SK-N-SH treated with all-trans-retinoic acid at 6 μM for 48 hours (cell line): ENCODE measurements around the gene DUSP6.
A peak's percentile ranks its signal among the peaks of the same experiment; 100 is the strongest.

Experiments used
- ATAC-seq: fragments of 200-7000 bp; cut with Tn5 transposase; 3 replicates; pipeline ENCODE4 v1.9.1; 2020; ENCODE audit warnings: mild to moderate bottlenecking, moderate library complexity
- CREB5 ChIP-seq: fragments of 250-450 bp; sonication (Bioruptor Pico); IDR thresholded peaks from 2 replicates; pipeline ENCODE4 v1.5.1; 2020; ENCODE audit warnings: low read depth, mild to moderate bottlenecking, moderate library complexity
- CSDC2 ChIP-seq: fragments of 250-450 bp; sonication (Bioruptor Pico); IDR thresholded peaks from 2 replicates; pipeline ENCODE4 v1.5.0; 2020; ENCODE audit warnings: mild to moderate bottlenecking, moderate library complexity
- ESRRG ChIP-seq: fragments of 250-450 bp; sonication (Bioruptor Pico); IDR thresholded peaks from 2 replicates; pipeline ENCODE4 v1.6.1; 2021; ENCODE audit warnings: mild to moderate bottlenecking
- GLIS3 ChIP-seq: fragments of 250-450 bp; sonication (Bioruptor Pico); IDR thresholded peaks from 2 replicates; pipeline ENCODE4 v1.5.0; 2020; ENCODE audit warnings: mild to moderate bottlenecking, moderate library complexity
- ISL1 ChIP-seq: fragments of 250-450 bp; sonication (Bioruptor Pico); IDR thresholded peaks from 2 replicates; pipeline ENCODE4 v2.1.2; 2022; ENCODE audit warnings: mild to moderate bottlenecking, moderate library complexity
- OSR1 ChIP-seq: fragments of 250-450 bp; sonication (Bioruptor Pico); IDR thresholded peaks from 2 replicates; pipeline ENCODE4 v1.8.0; 2022; ENCODE audit warnings: moderate library complexity, mild to moderate bottlenecking, inconsistent platforms
- PATZ1 ChIP-seq: fragments of 250-450 bp; sonication (Bioruptor Pico); IDR thresholded peaks from 2 replicates; pipeline ENCODE4 v1.8.0; 2020; ENCODE audit warnings: mild to moderate bottlenecking, moderate library complexity, borderline replicate concordance
- RARB ChIP-seq: fragments of 250-450 bp; sonication (Bioruptor Pico); IDR thresholded peaks from 2 replicates; pipeline ENCODE4 v1.8.0; 2021; ENCODE audit warnings: mild to moderate bottlenecking, moderate library complexity
- SNAI2 ChIP-seq: fragments of 250-450 bp; sonication (Bioruptor Pico); IDR thresholded peaks from 2 replicates; pipeline ENCODE4 v1.5.0; 2020; ENCODE audit warnings: mild to moderate bottlenecking, moderate library complexity
- TCF4 ChIP-seq: fragments of 250-450 bp; sonication (Bioruptor Pico); IDR thresholded peaks from 2 replicates; pipeline ENCODE4 v1.8.0; 2021; ENCODE audit warnings: mild to moderate bottlenecking, moderate library complexity, borderline replicate concordance
- TOX ChIP-seq: fragments of 250-450 bp; sonication (Bioruptor Pico); IDR thresholded peaks from 2 replicates; pipeline ENCODE4 v1.8.0; 2021; ENCODE audit warnings: mild to moderate bottlenecking, moderate library complexity, borderline replicate concordance
- ZC3H10 ChIP-seq: fragments of 250-450 bp; sonication (Bioruptor Pico); IDR thresholded peaks from 2 replicates; pipeline ENCODE4 v1.5.1; 2021; ENCODE audit warnings: mild to moderate bottlenecking, moderate library complexity
- ZFP3 ChIP-seq: fragments of 250-450 bp; sonication (Bioruptor Pico); IDR thresholded peaks from 2 replicates; pipeline ENCODE4 v1.5.0; 2020; ENCODE audit warnings: mild to moderate bottlenecking, moderate library complexity
- ZFP30 ChIP-seq: fragments of 450-650 bp; formaldehyde crosslinking; IDR thresholded peaks from 2 replicates; pipeline ENCODE4 v1.5.0; 2022; ENCODE audit warnings: mild to moderate bottlenecking, moderate library complexity
- ZNF565 ChIP-seq: fragments of 450-650 bp; formaldehyde crosslinking; conservative IDR thresholded peaks from 2 replicates; pipeline ENCODE4 v1.5.0; 2020; ENCODE audit warnings: low read depth, mild to moderate bottlenecking, moderate library complexity
- ZNF70 ChIP-seq: fragments of 450-650 bp; formaldehyde crosslinking; IDR thresholded peaks from 2 replicates; pipeline ENCODE4 v1.5.0; 2020; ENCODE audit warnings: mild to moderate bottlenecking, moderate library complexity
- ZNF8 ChIP-seq: fragments of 450-650 bp; formaldehyde crosslinking; IDR thresholded peaks from 2 replicates; pipeline ENCODE4 v1.5.0; 2020; ENCODE audit warnings: mild to moderate bottlenecking, moderate library complexity
- TF ChIP-seq, protein P1 (sequence below): fragments of 250-450 bp; sonication (Bioruptor Pico); IDR thresholded peaks from 2 replicates; pipeline ENCODE4 v1.8.0; 2021; ENCODE audit warnings: low read depth, mild to moderate bottlenecking, moderate library complexity, borderline replicate concordance
- TF ChIP-seq, protein P2 (sequence below): fragments of 250-450 bp; sonication (Bioruptor Pico); IDR thresholded peaks from 2 replicates; pipeline ENCODE4 v1.5.1; 2021; ENCODE audit warnings: mild to moderate bottlenecking, moderate library complexity

DUSP6 gene

GRCh38 chr12:89325495-89325894, 26.8 kb downstream of the DUSP6 start (continued):
- TF ChIP-seq, protein P1, sequence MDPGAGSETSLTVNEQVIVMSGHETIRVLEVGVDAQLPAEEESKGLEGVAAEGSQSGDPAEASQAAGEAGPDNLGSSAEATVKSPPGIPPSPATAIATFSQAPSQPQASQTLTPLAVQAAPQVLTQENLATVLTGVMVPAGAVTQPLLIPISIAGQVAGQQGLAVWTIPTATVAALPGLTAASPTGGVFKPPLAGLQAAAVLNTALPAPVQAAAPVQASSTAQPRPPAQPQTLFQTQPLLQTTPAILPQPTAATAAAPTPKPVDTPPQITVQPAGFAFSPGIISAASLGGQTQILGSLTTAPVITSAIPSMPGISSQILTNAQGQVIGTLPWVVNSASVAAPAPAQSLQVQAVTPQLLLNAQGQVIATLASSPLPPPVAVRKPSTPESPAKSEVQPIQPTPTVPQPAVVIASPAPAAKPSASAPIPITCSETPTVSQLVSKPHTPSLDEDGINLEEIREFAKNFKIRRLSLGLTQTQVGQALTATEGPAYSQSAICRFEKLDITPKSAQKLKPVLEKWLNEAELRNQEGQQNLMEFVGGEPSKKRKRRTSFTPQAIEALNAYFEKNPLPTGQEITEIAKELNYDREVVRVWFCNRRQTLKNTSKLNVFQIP (CRISPR knock-in tag) = no peak
- TF ChIP-seq SNAI2 (CRISPR knock-in tag) (no peak), ZFP30 (no peak), CSDC2 (CRISPR knock-in tag) (no peak), OSR1 (CRISPR knock-in tag) (no peak), TCF4 (CRISPR knock-in tag) (no peak)
- TF ChIP-seq, all 23 proteins: peak for 0

DNA sequence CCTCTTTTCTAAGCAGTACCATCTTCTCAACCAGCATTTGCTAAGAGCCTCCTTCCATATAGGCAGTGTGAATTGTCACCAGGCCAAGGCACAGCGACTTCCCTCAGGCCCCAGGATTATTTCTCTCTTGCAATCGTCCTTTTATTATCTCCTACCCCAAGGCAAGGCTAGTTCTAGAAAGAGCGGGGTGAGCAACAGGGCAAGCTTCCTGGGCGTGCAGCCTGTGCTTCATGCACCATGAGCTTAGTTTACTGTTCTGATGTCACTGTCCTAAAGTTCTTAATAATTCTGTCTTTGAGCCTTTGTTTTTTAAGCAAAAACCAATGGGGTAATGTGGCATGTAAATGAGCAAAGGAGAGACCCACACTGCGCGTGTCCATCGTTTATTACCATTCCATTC, 27.9 kb downstream of the DUSP6 start:
- ATAC-seq = no peak

GRCh38 chr12:89323568-89324218, 28.6 kb downstream of the DUSP6 start:
- no peak for ATAC-seq
- TF ChIP-seq TOX (no peak), ZNF565 (CRISPR knock-in tag) (no peak), CSDC2 (CRISPR knock-in tag) (no peak), ESRRG (no peak)

More for the DNA sequence above, 27.9 kb downstream of the DUSP6 start:
- TF ChIP-seq ZFP3 (CRISPR knock-in tag) (no peak), ZNF565 (CRISPR knock-in tag) (no peak), ZNF70 (CRISPR knock-in tag) (no peak), ESRRG (no peak), ISL1 (CRISPR knock-in tag) (no peak), ZNF8 (CRISPR knock-in tag) (no peak), TCF4 (CRISPR knock-in tag) (no peak)
- TF ChIP-seq, protein P1 (CRISPR knock-in tag) = no peak

GRCh38 chr12:89320735-89321134, 31.6 kb downstream of the DUSP6 start:
- no peak for TF ChIP-seq GLIS3 (CRISPR knock-in tag)
- TF ChIP-seq ESRRG = no peak
- no peak for TF ChIP-seq ZC3H10 (CRISPR knock-in tag)
- TF ChIP-seq TCF4 (CRISPR knock-in tag) = no peak
- no peak for ATAC-seq

DNA sequence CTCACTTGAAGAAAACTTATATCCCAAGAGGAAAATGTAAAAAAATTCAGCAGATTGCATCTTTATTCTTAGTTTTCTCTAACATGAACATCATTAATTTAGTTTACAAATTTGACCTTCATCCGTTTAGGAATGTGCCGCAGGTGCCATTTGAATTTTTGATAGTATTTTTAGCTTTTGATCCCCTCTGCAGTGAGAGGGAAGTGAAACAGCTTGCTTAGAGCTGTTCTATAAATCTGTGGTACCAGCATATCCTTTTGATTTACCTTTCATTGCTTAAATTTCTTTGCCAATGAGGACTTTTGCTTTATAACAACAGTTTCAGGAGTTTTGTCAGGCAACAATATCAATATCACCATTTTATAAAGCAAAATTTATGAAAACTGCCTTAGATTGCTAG, 32.7 kb downstream of the DUSP6 start:
- TF ChIP-seq SNAI2 (CRISPR knock-in tag) = no peak
- TF ChIP-seq ZNF70 (CRISPR knock-in tag) = no peak
- TF ChIP-seq, protein P2, sequence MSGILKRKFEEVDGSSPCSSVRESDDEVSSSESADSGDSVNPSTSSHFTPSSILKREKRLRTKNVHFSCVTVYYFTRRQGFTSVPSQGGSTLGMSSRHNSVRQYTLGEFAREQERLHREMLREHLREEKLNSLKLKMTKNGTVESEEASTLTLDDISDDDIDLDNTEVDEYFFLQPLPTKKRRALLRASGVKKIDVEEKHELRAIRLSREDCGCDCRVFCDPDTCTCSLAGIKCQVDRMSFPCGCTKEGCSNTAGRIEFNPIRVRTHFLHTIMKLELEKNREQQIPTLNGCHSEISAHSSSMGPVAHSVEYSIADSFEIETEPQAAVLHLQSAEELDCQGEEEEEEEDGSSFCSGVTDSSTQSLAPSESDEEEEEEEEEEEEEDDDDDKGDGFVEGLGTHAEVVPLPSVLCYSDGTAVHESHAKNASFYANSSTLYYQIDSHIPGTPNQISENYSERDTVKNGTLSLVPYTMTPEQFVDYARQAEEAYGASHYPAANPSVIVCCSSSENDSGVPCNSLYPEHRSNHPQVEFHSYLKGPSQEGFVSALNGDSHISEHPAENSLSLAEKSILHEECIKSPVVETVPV (CRISPR knock-in tag) = no peak
- no peak for TF ChIP-seq OSR1 (CRISPR knock-in tag)
- no peak for TF ChIP-seq CSDC2 (CRISPR knock-in tag)
- TF ChIP-seq RARB = no peak
- ATAC-seq = no peak

DNA sequence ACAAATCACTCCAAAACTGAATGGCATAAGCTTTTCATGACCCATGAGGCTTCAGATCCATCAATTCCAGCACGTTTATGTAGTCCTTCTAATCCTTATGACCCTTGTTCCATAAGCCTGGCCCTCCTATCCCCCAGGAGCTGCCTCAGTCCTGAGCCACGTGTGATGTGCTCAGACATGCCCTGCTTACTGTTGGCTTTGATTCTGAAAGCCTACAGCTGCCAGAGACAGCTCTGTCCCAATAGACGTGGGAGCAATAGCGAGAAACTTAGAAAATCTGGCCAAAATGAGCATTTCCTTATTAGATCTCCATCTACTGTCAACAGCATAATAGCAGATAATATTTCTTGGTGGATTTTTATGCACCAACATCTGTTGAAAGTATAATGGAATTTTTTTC, 33.2 kb downstream of the DUSP6 start:
- ATAC-seq = no peak
- TF ChIP-seq ZNF565 (CRISPR knock-in tag) (no peak), TCF4 (CRISPR knock-in tag) (peak; percentile 42)

GRCh38 chr12:89316705-89317139, 35.6 kb downstream of the DUSP6 start:
- TF ChIP-seq RARB = no peak
- TF ChIP-seq, protein P2 (CRISPR knock-in tag) = no peak
- TF ChIP-seq ZNF8 (CRISPR knock-in tag) = no peak
- TF ChIP-seq PATZ1 (CRISPR knock-in tag) = no peak
- TF ChIP-seq CREB5 (CRISPR knock-in tag) = no peak
- no peak for TF ChIP-seq ZNF70 (CRISPR knock-in tag)
- TF ChIP-seq ESRRG = no peak
- TF ChIP-seq, all 23 proteins: peak for 0
- ATAC-seq = no peak
